SJSA1 (cell line): ENCODE results near the gene PRKCB. TPM values are rescaled to one million over a fixed set of nuclear protein-coding genes. Genes with fewer than 3 reads are reported as not detected.

ENCODE experiments used
- DNase-seq, 2 experiments: peaks; one replicate each; pipeline ENCODE4 v3.0.0-alpha.2; 2015 to 2020; ENCODE audit warnings: low spot score in 2 of 2, low read depth in 1 of 2
- H3K27ac ChIP-seq: fragments of 250-450 bp; sonication (Bioruptor Pico); 2 replicates; pipeline ENCODE4 v1.5.1; 2020; ENCODE audit warnings: mild to moderate bottlenecking, moderate library complexity
- H3K27me3 ChIP-seq: fragments of 250-450 bp; sonication (Bioruptor Pico); replicated peaks from 2 replicates; pipeline ENCODE4 v1.5.1; 2020; ENCODE audit warnings: mild to moderate bottlenecking, moderate library complexity
- H3K36me3 ChIP-seq: fragments of 250-450 bp; sonication (Bioruptor Pico); 2 replicates; pipeline ENCODE4 v1.5.1; 2020; ENCODE audit warnings: mild to moderate bottlenecking
- H3K4me1 ChIP-seq: fragments of 250-450 bp; sonication (Bioruptor Pico); replicated peaks from 2 replicates; pipeline ENCODE4 v1.6.1; 2021; ENCODE audit warnings: mild to moderate bottlenecking
- H3K4me3 ChIP-seq: fragments of 250-450 bp; sonication (Bioruptor Pico); 2 replicates; pipeline ENCODE4 v1.5.1; 2020; ENCODE audit warnings: mild to moderate bottlenecking
- H3K9me3 ChIP-seq: fragments of 250-450 bp; sonication (Bioruptor Pico); replicated peaks from 2 replicates; pipeline ENCODE4 v1.5.1; 2020; ENCODE audit warnings: mild to moderate bottlenecking
- total RNA-seq: library from RNA; depleted of rRNA; stranded (reverse); fragments of >200 nt; shearing (Covaris generic); gene quantifications from 2 replicates; pipeline ENCODE4 v1.2.3, GENCODE V29; 2014

Gene PRKCB
- total RNA-seq, 1 experiment from 2014 or later: 4.2 TPM

DNA sequence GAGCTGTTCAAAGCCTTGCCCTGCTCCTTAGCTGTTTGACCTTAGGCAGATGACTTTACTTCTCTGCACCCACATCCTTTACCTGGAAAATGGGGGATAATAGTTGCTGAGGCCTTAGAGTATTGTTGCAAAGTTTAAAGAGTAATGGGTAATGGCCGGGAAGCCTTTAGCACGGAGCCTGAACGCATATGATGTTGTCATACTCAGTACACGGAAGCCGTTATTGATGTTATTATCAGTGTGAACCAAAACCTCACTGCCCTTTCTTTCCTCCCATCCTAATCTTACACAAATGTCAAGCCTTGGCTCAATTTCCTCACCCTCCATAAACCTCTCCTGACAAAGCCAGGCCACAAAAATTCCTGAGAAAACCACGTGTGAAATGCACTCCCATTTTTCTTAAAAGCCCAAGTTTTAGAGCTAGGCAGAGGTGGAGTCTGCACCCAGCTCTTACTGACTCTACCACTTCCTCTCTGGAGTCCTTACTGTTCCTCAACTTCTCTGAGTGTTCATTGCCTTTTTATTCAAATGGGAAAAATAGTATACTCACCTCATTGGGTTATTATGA lies 353.1 kb downstream of the PRKCB start:
- no peaks in the 10 kb centered on the region for H3K36me3 ChIP-seq
- H3K9me3 ChIP-seq: no peaks in the 10 kb centered on the region
- H3K4me1 ChIP-seq: no peaks in the 10 kb centered on the region
- H3K27ac ChIP-seq: no peak overlapping the region
- no peaks in the 10 kb centered on the region for H3K27me3 ChIP-seq
- no peak for DNase-seq
- H3K4me3 ChIP-seq: no peak overlapping the region

DNA sequence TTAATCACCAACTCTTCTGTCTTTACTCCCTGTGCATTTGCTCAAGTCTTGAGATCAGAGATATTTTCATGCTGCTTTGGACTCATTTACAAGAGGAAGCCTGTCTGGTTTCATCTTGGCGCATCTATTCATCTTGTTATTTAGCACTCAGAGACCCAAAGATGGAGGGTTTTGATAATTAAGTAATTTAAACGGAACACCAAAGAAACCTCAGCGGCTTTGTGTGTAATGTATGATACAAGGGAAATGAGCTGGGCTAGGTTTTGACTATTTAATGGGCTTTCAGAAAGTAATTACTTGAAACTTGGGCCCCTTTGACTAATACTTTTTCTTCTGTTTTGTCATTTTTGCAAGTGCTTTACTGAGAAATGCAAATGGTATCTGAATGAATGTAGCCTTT lies 354.2 kb downstream of the PRKCB start:
- no peak overlapping the region for H3K4me3 ChIP-seq
- H3K27ac ChIP-seq: no peak overlapping the region
- H3K27me3 ChIP-seq: no peaks in the 10 kb centered on the region
- no peaks in the 10 kb centered on the region for H3K36me3 ChIP-seq
- H3K9me3 ChIP-seq: no peaks in the 10 kb centered on the region
- no peaks in the 10 kb centered on the region for H3K4me1 ChIP-seq
- no peak for DNase-seq

DNA sequence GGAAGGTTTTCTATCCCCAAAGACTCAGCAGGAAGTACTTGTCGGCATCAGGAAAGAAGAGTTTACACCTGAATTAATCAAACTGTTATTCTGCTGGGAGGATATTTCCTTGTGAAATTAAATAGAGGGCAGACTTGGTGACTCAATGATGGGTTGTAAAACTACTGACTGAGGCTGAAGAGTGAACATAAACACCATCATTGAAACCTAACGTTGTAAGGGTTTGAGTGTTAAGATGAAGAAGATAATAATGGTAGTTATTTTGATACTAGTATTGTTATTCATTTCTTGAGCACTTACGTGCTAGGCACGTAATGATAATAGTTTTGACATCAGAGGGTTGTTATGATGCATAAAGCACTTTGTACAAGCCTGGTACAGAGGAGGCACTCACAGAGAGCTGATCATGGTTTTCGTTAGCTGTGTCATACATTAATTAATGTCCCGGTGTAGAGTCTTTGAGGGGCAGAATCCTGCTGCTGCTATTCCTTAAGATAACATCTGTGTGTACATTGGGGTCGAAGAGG lies 356.2 kb downstream of the PRKCB start:
- Histone ChIP-seq H3K4me3 (no peak overlapping the region), H3K9me3 (no peaks in the 10 kb centered on the region), H3K36me3 (no peaks in the 10 kb centered on the region), H3K27me3 (no peaks in the 10 kb centered on the region), H3K27ac (no peak overlapping the region), H3K4me1 (no peaks in the 10 kb centered on the region)
- DNase-seq: no peak

DNA sequence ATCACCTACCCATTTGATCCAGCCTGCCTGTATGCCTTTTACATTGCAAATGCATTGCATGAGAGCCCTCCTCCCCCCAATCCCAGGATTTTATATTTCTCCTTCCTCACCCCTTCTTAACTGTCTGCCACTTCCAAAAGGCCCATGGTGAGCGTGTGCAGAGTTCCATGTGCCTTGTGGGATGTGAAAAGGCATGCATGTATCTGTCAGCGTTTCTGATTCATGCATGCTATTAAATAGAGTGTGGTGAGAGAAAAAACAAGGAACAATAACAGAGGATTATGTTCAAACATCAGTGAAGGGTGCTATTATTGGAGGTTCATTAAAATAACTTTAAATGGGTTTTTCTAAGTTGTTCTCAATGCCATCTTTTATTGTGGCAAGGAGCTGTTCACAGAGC lies 359.4 kb downstream of the PRKCB start:
- Histone ChIP-seq H3K4me1 (no peaks in the 10 kb centered on the region), H3K27ac (no peak overlapping the region), H3K27me3 (no peaks in the 10 kb centered on the region), H3K9me3 (no peaks in the 10 kb centered on the region), H3K4me3 (no peak overlapping the region), H3K36me3 (no peaks in the 10 kb centered on the region)
- DNase-seq: no peak

DNA sequence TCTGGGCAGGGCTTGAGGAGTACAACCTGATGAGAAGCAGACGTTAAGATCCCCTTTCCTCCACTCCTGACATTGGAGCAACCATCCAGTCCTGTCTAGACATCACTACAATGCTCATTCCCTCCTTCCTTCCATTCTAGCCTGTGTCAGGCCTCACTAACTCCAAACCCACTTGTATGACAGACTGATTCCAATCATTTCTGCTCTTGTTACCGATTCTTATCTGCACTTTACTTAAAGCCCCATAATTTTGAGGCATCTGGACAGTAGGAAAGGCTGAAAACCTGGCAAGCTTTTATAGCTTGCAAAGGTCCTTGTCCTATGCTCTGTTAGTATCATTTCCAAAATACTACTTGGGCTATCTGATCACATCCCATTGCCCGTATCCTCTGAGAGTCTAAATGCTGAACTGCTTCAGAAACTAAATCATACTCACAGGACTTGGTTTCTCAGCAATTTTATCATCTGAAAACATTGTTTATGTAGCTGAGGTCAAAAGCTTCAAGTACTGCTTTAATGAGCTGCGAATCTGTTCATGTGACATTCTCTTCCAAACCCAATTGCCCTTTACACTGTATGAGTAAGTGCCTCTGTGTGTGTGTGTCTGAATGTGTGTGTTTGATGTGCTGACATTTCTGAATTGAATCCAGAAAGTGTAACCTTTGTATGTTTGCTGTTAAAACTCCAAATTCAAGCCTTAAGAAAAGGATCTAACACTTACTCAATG lies 363.2 kb downstream of the PRKCB start:
- Histone ChIP-seq H3K27me3 (no peaks in the 10 kb centered on the region), H3K27ac (no peak overlapping the region), H3K4me1 (no peaks in the 10 kb centered on the region), H3K36me3 (no peaks in the 10 kb centered on the region), H3K9me3 (no peaks in the 10 kb centered on the region), H3K4me3 (no peak overlapping the region)
- no peak for DNase-seq

DNA sequence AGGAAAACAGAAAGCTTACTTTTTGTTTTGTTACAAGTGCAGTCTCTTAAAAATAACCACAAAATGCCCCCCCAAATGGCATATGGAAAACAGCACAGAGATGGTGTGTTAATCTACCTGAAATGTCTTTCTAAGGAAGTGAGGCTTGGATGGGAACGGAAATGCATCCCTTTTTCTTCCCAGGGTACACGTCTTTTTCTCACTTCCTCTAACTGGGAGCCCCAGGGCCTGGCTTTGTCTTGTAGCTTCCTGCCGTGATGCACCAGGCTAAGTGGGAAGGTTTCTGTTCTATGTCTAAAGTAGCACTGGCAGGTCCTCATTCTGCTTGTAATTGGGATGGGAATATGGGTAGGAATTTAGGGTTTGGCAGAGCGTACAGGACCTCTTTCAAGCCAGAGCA lies 367.9 kb downstream of the PRKCB start:
- DNase-seq: no peak
- Histone ChIP-seq H3K9me3 (no peaks in the 10 kb centered on the region), H3K27me3 (no peaks in the 10 kb centered on the region; the same call in 1 of the 2 replicates), H3K4me3 (no peak overlapping the region), H3K4me1 (no peaks in the 10 kb centered on the region), H3K36me3 (no peaks in the 10 kb centered on the region), H3K27ac (no peak overlapping the region)

DNA sequence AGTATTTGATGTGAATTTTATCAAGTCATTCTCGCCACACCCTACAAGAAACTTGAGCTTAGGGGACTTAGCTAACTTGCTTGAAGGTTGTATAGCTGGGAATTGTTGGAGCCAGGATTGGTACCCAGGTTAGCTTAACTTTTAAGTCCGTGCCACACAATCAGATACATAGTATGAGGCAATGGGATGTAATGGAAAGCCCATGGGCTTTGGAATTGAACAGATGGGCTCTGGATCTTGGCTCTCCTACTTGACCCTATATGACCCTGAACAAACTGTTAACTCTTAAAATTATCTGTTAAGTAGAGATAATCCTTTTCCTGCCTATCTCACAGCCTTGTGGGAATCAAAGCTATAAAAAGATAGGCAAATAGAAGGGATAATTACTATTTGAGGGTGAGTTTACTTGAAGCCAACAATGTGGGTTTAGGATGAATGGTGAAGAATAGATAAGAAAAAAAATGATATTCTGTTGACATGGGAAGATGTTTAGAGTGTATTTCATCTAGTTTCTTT lies 368.4 kb downstream of the PRKCB start:
- no peak overlapping the region for H3K4me3 ChIP-seq
- H3K9me3 ChIP-seq: no peaks in the 10 kb centered on the region
- DNase-seq: no peak
- no peaks in the 10 kb centered on the region for H3K4me1 ChIP-seq
- H3K27ac ChIP-seq: no peak overlapping the region
- H3K27me3 ChIP-seq: no peaks in the 10 kb centered on the region; the same call in 1 of the 2 replicates
- H3K36me3 ChIP-seq: no peaks in the 10 kb centered on the region

DNA sequence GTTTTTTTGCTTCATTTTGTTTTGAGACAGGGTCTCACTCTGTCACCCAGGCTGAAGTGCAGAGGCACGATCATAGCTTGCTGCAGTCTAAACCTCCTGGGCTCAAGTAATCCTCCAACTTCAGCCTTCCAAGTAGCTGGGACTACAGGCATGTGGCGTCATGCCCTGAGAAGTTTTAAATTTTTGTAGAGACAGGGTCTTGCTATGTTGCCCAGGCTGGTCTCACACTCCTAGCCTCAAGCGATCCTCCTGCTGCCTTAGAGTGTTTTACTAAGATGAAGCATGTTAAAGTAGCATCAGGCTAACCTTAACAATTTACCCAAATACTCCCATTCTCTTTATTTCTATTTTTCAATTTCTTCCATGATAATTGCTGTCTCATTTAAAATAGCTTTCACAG lies 371.1 kb downstream of the PRKCB start:
- Histone ChIP-seq H3K27me3 (no peaks in the 10 kb centered on the region; the same call in 1 of the 2 replicates), H3K4me1 (no peaks in the 10 kb centered on the region), H3K9me3 (no peaks in the 10 kb centered on the region), H3K27ac (no peak overlapping the region), H3K36me3 (no peaks in the 10 kb centered on the region), H3K4me3 (no peak overlapping the region)
- DNase-seq: no peak

DNA sequence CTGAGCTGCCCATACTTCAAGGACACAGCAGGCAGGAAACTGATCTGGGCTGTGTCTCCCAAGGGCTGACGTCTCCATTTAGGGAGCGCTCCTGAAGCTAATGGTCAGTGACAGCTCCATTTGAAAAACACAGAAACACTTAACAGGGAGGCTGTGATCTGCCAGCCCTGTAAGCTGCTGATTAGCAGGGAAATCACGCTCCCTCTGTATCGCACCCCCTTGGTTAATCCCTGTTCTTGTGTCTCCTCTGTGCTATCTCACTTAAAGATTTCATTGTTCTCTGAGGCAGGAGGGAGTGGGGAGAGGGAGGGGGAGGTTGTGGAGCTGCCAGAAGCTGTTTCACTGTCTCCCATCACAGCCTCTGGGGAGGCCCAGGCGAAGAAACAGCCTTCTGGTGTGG lies 372.9 kb downstream of the PRKCB start:
- H3K27ac ChIP-seq: no peak overlapping the region
- no peak overlapping the region for H3K4me3 ChIP-seq
- H3K9me3 ChIP-seq: no peaks in the 10 kb centered on the region
- no peaks in the 10 kb centered on the region for H3K36me3 ChIP-seq
- no peak for DNase-seq
- no peaks in the 10 kb centered on the region; the same call in 1 of the 2 replicates for H3K27me3 ChIP-seq
- H3K4me1 ChIP-seq: no peaks in the 10 kb centered on the region

DNA sequence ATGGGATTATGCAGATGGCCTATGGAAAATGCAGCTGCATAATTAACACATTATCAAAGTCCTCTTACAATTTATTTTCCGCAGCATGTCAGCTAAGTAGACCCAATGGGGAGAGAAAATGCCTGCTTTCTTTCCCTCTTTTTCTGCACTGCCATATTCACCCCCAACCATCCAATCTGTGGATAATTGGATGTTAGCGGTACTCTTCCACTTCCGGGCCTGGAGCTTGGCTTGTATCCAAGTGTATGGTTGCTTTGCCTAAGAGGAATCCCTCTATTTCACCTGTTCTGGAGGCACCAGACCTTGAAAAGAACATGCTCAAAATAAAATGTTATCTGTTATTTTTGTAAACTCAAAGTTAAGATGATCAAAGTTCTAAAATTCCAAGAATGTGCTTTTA lies 379.2 kb downstream of the PRKCB start:
- 0 out of 2 replicates have a peak, but pooled peaks cover 4% of the 10 kb centered on the region for H3K4me1 ChIP-seq
- no peaks in the 10 kb centered on the region for H3K27me3 ChIP-seq
- no peaks in the 10 kb centered on the region for H3K36me3 ChIP-seq
- H3K27ac ChIP-seq: no peak overlapping the region
- H3K4me3 ChIP-seq: no peak overlapping the region
- no peaks in the 10 kb centered on the region for H3K9me3 ChIP-seq
- no peak for DNase-seq

DNA sequence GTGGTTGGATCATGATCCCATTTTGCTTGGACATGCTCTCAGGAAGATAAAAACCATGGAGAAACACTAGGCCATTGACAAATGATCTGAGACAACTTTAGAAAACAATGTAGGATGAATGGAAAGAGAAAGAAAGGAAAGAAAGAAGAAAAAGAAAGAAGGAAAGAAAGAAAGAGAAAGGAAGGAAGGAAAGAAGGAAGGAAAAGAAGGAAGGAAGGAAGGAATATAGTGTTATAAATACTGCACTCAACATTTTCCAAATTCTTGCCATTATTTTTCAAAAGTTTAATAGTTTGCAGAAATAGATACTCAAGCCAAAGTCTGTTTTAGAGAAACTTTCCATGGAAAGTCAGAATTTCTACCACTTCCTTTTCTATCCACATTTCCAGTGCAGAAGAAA lies 381.2 kb downstream of the PRKCB start:
- Histone ChIP-seq H3K27ac (no peak overlapping the region), H3K4me1 (0 out of 2 replicates have a peak, but pooled peaks cover 4% of the 10 kb centered on the region), H3K9me3 (no peaks in the 10 kb centered on the region), H3K27me3 (no peaks in the 10 kb centered on the region), H3K36me3 (no peaks in the 10 kb centered on the region), H3K4me3 (no peak overlapping the region)
- DNase-seq: no peak

DNA sequence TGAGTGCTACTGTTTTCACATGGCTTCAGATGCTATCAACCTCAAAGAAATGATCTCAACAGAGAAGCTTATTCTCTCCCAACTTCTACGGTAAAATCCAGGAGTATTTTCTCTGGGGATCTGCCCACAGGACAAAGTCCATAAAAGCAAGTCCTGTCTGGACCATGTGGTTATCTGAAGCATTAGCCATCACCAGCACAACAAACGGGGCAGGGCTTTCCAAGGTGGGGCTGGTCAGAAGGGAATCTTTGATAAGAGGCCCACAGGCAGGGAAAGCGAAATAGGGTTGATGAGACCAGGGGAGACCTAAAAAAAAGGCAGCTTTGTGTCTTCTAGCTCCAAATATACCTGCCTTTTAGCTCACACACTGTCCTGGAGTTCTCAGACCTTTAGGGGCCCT lies 381.7 kb downstream of the PRKCB start:
- 0 out of 2 replicates have a peak, but pooled peaks cover 4% of the 10 kb centered on the region for H3K4me1 ChIP-seq
- DNase-seq: no peak

DNA sequence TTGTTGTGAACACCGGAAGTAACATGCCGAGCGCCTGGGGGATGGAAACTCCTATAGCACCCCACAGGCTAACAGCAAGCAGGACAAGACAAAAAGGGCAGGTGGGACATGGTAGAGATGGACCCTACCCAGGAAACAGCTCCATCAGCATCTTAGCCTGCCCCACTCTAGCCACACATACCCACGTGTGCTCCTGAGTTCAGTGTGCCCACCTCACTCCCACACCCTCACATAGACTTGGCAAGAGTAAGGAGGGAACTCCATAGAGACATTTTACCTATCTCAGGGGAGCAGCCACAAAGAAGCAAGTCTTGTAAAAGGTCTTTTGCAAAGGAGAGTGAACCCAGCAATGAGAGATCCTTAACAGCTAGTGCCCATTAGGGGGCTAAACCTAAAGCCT lies 382.5 kb downstream of the PRKCB start:
- 0 out of 2 replicates have a peak, but pooled peaks cover 4% of the 10 kb centered on the region for H3K4me1 ChIP-seq
- H3K4me3 ChIP-seq: no peak overlapping the region
- no peaks in the 10 kb centered on the region for H3K9me3 ChIP-seq
- H3K27me3 ChIP-seq: no peaks in the 10 kb centered on the region
- no peak overlapping the region for H3K27ac ChIP-seq
- H3K36me3 ChIP-seq: no peaks in the 10 kb centered on the region
- no peak for DNase-seq

More for the DNA sequence above, 381.7 kb downstream of the PRKCB start:
- no peaks in the 10 kb centered on the region for H3K9me3 ChIP-seq
- H3K27me3 ChIP-seq: no peaks in the 10 kb centered on the region
- H3K36me3 ChIP-seq: no peaks in the 10 kb centered on the region
- no peak overlapping the region for H3K4me3 ChIP-seq
- H3K27ac ChIP-seq: no peak overlapping the region

DNA sequence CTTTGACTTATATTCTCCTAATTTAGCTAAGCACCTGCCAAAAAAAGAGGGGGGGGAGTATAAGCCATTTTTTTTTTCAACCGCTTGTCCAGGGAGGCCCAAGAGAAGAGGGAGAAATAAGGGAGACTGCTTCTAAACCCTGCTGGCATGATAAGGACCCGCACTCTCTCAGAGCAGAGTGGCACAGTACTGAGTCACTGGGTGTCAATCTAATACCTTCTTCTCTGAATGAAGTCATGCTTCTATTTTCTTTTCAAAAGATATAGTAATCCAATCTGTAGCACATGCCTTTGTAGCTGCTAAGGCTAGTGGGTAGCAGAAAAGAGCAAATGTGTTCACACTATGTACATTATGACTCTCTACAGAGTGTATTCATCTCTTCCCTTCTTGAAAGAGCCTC lies 385.4 kb downstream of the PRKCB start:
- Histone ChIP-seq H3K4me3 (no peak overlapping the region), H3K27me3 (no peaks in the 10 kb centered on the region), H3K27ac (no peak overlapping the region), H3K9me3 (no peaks in the 10 kb centered on the region), H3K36me3 (no peaks in the 10 kb centered on the region), H3K4me1 (no peaks in the 10 kb centered on the region)
- DNase-seq: no peak
